Measurements from ENCODE around the gene LRRC8E. TPM values are rescaled to one million over a fixed set of nuclear protein-coding genes. Genes with fewer than 3 reads are reported as not detected.
"Not testable (repeated sequence)": the region's sequence is repeated elsewhere in the genome, so short reads cannot be mapped to it uniquely, and the experiment has no call there.

Gene LRRC8E
- total RNA-seq, 1 donor from 2014 or later = 8.5 TPM

DNA sequence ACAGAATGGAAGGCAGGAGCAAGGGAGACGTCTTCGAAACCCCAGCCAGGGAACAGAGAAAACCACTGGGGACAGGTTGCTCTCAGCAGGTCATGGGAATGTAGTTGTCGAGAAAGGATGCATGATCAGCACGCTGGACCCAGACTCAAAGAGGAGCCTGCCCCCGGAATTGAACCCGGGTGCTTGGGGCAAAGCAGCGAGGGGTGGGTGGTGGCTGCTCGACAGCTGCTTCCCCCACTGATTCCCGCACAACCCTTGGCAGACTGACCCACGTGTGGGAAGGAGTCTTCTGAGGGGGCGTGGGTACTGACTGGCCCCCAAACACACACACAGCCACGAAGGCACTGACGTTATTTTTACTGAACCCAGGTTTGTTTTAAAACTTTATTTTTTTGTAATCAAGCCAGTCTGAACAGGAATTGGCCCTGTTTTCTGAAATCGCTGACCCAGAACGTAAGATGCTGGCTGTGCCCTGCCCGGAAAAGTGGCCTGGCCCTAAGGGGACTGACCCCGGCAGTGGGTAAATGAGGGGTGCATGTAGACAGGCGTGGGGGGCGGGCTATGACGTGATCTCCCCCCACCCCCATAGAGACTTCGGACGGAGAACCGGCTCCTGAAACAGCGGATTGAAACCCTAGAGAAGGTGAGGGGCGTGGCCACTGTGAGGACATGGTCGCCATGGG, 32.7 kb upstream of the LRRC8E start:
- no peak for DNase-seq (ENCODE audit: low spot score)

DNA sequence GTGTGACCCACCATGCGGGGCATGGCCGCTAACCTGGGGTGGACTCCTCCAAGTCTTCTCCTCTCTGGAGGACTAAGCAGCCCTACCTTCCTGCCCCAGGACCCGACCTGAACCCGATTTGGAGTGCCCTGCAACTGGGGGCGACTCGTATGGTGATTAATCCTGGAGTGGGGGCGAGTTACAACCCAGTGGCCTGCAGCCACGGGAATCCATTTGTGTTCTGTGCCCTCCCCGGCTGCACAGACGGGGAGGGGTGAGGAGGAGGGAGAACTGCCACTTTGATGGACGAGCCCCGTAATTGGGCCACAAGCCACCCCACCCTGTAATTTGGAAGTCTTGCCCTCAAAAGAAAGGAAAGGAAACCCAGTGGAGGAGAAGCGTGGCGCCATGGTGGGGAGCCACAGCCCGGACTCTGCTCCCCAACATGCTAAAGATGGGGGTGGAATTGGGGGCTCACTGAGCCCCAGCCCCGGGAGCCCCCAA, 32.2 kb upstream of the LRRC8E start:
- DNase-seq (ENCODE audit: low spot score) = no peak

DNA sequence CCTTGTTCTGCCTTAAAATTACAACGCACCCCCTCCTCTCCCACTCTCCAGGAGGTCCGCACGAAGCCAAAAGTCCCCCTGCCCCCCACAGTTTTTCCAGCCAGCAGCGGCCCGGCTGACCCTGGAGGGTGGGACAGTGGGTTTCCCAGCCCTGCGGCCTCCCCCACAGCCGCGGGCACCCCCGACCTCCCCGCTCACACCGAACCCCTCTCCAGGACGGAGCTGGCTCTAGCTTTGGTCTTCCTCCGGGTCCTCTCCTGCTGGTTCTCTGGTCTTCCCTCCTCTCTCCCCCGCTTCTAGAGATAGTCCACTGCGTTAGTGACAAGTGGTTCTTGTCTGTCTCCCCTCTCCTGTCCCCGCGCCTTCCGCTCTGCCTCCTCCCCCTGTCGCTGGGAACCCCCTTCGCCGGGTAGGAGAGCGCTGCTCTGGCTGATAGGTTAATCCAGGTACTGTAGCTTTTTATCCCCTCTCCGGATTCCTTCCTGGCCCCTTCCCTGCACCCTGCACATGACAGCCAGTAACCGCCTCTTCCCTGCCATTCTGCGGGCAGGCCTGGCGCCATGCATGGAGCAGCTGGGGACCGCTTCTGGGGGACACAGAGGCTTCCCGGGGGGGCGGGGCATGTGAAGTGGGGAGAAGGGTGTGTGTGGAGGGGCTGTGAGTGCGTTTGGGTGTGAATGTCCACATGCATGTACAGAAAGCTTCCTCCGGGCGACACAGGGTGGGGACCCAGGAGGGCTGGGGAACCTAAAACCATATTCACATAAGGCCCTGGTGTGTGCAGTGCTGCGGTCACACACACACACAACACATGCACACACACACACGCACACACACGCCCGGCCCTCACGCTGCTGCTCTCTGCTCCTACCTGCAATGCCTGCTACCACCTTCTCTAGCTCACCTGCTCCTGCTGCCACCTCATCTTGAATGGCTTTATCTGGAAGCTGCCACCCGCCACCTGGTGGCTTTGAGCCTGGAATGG, 31.3 kb upstream of the LRRC8E start:
- no peak for DNase-seq (ENCODE audit: low spot score)

DNA sequence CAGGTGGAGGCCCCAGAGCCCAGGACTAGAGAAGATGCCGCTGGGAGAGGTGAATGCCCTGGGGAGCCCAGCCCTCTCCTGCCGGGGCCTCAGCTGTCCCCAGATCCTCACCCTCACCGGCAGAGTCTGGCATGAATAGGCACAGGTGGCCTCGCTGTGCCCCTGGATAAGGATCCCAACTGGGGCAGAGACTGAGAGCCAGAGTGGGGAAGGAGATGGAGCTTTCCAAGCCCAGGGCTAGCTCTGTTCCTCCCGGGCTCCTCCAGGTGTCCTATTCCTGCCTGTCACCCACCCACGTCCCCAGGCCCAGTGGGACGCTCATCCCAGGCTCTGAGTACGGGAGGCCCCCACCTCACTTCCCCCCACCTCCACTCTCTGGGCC, 30.6 kb upstream of the LRRC8E start:
- no peak for DNase-seq (ENCODE audit: low spot score)

DNA sequence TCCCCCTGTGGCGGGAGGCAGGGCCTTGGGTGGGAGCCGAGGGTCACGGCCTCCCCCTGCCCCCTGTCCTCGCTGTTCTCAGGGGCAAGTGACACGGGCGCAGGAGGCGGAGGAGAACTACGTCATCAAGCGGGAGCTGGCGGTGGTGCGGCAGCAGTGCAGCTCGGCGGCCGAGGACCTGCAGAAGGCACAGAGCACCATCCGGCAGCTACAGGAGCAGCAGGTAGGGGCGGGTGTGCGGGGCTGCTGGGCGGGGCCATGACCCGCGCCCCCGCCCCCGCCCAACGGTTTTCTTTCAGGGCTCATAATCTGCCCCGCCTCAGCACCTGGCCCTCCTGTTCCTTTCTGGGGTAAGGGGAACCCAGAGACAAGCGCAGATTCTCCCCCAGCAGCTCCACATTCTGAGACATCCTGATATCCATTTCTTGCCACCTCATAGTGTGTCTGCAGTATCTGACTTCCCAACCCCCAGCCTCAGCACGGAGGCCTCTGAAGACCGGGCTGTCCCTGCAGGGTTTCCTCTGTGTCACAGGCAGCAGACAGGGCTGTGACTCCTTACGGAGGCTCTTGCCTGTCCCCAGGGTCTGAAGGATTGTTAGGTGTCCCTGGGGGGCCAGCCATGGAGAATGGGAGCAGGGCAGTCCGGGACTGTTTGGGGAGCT, 30.1 kb upstream of the LRRC8E start:
- DNase-seq (ENCODE audit: low spot score) = no peak

DNA sequence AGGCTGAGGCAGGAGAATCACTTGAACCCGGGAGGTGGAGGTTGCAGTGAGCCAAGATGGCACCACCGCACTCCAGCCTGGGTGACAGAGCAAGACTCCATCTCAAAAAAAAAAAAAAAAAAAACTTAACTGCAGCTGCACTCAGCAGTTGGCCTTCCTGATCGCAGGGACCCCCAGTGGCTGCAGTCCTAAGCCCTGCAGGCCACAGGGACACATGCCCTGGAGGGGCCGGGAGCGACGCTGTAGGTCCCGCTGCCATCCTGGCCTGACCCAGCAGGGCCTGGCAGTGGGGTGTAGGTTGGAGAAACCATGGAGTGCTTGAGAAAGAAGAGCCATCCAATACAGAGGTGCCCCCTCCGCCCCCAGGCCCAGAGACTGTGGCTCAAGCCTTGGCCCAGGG, 29.2 kb upstream of the LRRC8E start:
- DNase-seq (ENCODE audit: low spot score) = not testable (repeated sequence)

DNA sequence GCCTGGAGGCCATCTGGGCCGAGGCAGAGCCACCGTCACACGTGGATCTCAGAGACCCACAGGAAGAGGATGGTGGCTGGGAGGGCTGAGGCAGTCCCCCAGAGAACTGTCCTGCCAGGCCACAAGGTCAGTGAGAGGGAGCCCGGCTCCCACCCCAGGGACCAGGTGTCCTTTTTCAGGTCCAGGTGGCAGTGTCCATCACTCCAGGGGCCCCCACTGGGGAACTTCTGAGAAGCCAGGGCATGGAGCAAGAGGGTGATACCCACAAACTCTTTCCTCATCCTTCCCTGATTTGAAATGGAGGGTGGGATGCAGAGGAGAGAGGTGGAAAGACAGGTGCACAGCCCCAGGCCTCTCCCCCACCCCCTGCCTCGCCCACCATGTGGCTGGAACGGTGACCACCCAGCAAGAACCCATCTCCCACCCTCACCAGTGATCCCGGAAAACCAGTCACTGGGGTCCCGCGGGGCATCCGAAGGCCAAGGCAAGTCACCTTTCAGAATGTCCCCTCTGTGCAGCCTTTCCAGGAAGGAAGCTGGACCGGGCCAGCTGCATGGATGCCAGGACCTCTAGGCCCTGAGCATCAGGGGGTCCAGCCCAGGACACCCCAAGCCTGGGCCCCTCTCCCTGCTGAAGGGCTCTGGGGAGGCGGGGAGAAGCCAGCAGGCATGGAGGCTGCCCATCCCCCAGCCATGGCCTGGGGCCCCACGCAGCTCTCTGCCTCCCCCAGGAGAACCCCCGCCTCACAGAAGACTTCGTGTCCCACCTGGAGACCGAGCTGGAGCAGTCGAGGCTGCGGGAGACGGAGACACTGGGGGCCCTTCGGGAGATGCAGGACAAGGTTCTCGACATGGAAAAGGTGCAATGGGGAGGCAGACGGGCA, 28.2 kb upstream of the LRRC8E start:
- DNase-seq (ENCODE audit: low spot score) = no peak

DNA sequence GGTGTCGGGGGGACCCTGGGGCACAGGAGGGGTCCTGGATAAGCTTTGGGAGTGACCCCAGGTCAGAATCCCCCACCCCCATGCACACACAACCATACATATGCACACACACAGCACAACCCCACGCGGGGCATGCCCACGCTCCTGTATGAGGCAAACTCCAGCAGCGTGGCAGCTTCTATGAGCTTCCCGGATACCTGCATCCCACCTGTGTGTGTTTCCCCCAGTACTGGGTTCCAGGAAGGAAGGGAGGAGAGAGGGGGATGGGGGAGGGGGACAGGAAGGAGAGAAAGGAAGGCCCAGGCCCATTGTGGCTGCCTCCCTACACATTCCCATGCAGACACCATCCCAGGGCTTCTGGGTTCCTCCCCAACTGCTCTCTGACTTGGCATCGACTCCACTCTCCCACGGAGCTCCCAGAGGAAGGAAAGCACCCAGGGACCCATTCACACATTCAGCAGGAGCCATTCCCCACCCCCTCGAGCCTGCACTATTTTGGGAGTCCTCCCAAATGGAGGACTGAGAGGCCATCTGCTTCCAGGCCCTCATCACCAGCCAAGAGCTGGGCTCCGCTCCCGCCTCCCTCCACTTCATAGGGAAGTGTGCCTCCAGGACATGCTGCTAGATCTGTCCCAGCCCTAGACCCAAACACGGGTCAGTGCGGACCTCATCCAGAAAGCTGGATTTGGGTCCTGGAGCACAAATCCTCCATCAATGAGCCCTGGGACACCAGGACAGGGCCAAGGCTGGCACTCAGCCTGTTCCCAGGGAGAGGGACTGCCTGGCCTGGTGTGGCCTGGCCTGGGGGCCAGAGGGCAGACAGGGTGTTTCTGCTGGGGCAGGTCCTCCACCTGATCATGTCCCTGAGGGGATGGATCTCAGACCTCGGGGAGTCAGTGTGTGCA, 27.3 kb upstream of the LRRC8E start:
- no peak for DNase-seq (ENCODE audit: low spot score)

DNA sequence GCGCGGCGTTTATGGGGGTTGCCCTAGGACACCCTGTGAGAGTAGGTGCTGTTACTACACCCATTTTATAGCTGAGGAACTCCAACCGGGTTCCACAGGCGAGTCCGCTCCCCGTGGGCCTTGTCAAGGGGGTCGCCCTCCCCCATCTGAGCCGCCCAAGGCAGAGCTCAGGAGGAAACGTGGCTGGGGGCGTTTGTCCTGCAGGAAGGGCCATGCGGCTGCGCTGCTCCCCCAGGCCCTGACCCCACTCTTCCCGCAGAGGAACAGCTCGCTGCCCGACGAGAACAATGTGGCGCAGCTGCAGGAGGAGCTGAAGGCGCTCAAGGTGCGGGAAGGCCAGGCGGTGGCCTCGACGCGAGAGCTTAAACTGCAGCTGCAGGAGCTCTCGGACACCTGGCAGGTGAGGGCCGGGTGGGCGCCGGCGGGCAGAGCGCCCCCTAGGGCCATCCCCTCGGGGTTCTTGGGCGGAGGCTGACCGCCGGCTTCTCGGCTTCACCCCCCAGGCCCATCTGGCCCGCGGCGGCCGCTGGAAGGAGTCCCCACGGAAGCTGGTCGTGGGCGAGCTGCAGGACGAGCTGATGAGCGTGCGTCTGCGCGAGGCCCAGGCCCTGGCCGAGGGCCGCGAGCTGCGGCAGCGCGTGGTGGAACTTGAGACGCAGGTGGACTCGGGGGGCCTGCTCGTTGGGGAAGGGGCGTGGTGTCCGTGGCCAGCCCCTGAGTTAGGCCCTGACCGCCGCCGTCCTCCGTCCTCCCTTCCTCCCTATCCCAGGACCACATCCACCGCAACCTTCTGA, 26.5 kb upstream of the LRRC8E start:
- DNase-seq (ENCODE audit: low spot score) = no peak

DNA sequence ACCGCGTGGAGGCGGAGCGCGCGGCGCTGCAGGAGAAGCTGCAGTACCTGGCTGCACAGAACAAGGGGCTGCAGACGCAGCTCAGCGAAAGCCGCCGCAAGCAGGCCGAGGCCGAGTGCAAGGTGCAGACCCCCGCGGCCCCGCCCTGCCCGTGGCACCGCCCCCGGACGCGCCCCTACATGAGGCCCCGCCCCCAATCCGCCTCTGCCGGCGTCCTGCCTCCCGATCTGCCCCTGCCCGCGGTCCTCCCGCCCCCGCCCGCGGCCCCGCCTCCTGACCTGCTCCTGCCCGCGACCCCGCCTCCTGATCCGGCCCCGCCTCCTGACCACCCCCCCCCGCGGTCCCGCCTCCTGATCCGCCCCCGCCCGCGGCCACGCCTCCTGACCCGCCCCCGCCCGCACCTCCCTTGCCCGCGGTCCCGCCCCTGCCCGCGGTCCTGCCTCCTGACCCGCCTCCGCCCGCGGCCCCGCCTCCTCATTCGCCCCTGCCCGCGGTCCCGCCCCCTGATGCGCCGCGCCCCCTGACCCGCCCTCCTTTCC, 25.8 kb upstream of the LRRC8E start:
- peak; percentile 57 for DNase-seq (ENCODE audit: low spot score)

DNA sequence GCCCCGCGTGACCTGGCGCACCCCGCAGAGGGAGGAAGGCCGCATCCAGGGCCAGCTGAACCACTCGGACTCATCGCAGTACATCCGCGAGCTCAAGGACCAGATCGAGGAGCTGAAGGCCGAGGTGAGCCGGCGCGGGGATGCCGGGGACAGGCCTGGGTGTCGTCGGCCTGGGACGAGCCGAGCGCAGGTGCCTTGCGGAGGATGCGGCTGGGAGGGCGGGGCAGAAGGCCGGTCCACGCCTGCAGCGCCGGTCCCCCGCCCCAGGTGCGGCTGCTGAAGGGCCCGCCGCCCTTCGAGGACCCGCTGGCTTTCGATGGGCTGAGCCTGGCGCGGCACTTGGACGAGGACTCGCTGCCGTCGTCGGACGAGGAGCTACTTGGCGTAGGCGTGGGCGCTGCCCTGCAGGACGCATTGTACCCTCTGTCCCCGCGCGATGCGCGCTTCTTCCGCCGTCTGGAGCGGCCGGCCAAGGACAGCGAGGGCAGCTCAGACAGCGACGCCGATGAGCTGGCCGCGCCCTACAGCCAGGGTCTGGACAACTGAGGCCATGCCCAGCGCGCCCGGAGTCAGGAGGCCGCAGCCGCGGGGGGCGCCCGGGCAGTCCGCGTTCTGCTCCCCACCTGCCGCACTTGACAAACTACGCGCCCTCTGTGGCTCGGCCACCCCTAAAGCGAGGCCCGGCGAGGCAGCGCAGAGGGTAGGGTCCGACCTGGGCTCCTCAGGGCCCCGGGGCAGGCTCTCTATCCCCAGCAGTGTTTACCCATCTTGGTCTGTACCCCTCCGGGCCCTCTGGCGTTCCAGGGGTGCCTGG, 24.9 kb upstream of the LRRC8E start:
- DNase-seq (ENCODE audit: low spot score) = peak; percentile 44

DNA sequence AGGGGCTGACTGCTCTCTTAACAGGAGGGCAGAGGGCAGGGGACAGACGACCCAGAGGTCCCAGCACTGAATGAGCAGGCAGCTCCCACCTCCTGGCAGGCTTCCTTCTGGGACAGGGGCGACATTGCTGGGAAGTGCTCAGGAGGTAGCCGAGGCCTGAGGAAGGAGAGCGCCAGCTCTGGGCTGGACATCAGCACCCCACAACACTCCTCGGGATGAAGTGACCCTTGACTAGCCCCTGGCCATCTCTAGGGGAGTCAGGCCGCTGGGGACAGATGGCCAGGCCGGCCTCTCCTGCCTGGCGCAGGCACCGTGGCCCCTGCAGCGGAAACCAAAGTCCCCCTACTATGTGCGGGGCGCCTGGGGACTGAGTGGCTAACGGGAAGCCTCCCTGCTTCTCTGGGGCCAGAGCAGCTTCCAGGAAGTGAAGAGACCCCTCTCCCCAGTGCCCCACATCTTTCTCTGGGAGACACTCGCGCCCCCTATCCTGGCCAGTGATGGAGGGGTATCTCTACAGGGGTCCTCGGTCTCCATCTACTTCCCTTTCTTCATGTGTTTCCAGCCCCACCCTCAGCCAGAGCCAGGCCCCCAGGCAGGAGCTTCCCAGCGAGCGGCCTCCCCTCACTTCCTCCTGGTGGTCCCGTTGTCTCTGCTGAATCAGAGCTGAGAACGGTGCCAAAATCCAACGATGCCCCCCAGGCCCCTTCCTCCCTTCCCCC, 24.2 kb upstream of the LRRC8E start:
- DNase-seq (ENCODE audit: low spot score) = peak; percentile 41

DNA sequence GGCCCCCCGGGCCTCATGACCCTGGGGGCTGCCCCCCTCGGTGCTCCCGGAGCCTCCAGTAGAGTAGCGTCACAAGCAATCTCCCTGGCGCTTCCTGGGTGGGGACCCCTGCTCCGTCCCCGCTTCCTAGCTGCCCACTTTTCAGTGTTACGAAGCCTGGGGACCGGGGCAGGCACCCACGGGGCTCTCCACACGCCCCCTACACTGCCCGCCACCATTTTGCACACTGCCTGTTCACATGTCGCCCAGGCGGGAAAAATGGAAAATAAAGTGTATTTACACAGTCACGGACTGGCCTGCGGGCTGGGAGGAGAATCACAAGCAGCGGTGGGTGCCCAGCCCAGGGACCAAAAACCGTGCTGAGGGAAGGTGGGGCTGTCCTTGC, 23.6 kb upstream of the LRRC8E start:
- no peak for DNase-seq (ENCODE audit: low spot score)

DNA sequence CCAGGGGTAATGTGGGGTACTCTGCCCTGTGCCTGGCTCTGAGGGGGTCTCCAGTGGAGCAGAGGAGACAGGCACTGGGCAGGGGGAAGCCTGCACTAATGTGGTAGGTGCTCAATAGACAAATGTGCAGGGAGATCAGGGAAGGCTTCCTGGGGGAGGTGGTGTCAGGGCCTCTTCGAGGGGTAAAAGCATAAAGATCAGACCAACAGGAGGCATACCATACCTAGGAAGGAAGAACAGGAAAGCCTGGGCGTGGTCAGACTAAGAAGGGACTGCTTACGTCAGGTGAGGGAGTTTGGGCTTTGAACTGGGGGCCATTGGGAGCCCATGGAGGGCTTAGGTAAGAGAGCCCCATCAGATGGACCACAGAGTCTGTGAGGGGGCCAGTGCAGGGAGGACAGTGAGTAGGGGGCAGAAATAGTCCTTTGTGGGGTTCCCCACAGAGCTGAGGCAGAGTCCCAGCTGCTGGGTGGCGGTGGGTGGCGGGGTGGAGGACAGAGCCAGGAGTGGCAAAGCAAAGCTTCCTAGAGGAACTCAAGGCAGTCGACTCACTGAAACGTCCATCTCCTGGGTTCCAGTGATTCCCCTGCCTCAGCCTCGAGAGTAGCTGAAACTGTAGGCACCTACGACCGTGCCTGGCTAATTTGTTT, 22.9 kb upstream of the LRRC8E start:
- DNase-seq (ENCODE audit: low spot score) = no peak

DNA sequence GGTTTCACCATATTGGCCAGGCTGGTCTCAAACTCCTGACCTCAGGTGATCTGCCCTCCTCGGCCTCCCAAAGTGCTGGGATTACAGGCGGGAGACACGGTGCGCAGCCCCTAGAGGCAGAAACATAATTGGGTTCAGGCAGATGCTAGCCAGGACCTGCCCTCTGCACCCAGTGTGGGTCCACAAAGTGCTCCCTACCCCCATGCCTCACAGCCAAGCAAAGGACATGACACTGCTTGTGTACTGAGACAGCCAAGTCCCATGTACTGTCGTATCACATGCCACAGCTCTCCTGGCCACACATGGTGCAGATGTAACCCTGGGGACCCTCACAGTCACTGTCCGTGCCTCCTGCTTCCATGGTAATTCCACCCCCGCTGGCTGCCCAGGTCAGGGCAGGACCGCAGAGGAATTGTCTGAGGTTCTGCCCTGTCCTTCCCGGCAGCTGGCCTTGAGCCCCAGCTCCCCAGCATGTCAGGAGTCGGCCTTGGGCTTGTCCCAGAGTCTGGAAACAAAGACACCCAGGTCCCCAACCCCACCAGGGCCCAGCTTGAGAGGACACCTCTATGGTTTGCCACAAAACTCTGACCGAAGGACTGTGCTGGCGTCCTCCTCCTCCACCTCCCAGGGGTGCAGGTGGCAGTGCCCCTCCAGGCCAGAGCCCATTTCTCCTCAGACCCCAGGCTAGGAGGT, 21.8 kb upstream of the LRRC8E start:
- peak; percentile 38 for DNase-seq (ENCODE audit: low spot score)

DNA sequence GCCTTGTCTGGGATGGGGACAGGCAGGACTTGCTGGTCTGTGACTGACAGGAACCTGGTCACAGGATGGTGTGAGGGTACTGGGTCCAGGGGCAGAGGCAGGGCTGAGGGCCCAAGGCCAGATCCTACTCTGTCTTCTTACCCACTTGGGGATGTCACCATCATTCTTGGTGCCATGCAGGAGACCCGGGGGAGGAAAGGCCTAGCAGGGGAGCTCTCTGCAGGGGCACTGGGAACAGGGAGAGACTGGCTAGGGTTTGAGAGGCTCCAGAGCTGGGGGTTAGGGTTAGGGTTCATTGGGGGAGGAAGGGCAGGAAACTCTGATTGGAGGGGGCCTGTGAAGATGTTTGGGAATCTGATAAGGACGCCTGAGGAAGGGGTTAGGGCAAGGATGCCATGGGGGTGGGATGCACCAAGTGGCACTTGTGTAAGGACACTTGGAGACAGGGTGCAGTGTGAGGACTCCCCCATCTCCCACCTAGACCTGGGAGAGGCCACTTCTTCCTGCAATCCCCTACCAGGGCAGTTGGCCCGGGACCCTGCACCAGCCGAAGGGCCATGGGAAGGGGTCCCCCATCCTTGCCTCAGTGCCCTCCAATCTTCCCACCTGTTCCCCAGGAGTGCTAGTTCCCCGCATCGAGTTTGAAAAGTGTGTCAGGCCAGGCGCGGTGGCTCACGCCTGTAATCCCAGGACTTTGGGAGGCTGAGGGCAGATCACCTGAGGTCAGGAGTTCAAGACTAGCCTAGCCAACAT, 21.0 kb upstream of the LRRC8E start:
- DNase-seq (ENCODE audit: low spot score) = no peak

Measured in ureter (tissue), 1 donor.